Peyer's patch (tissue), 4 donors: ENCODE results near the gene ARID1B. TPM values are rescaled to one million over a fixed set of nuclear protein-coding genes. Genes with fewer than 3 reads are reported as not detected.

Source experiments
- DNase-seq, 3 donors: peaks; one replicate each; pipeline ENCODE4 v3.0.0-alpha.2; 2017 to 2019
- H3K27ac ChIP-seq, 4 donors: fragments of 200-600 bp; sonication (generic); one replicate each; pipeline ENCODE4 v1.5.1; 2016 to 2019
- H3K27me3 ChIP-seq, 2 donors: fragments of 200-600 bp; sonication (generic); one replicate each; pipeline ENCODE4 v1.5.1; 2019
- H3K36me3 ChIP-seq, 3 donors: fragments of 200-600 bp; sonication (generic); one replicate each; pipeline ENCODE4 v1.5.1; 2016 to 2019
- H3K4me1 ChIP-seq, 4 donors: fragments of 200-600 bp; sonication (generic); one replicate each; pipeline ENCODE4 v1.5.1; 2016 to 2019
- H3K4me3 ChIP-seq, 4 donors: fragments of 200-600 bp; sonication (generic); 1 replicate in 3 of 4; 2 replicates in 1 of 4; pipeline ENCODE4 v1.5.1; 2016 to 2019; ENCODE audit warnings: mild to moderate bottlenecking in 1 of 4
- H3K9me3 ChIP-seq, 4 donors: fragments of 200-600 bp; sonication (generic); one replicate each; pipeline ENCODE4 v1.5.1; 2016 to 2019; ENCODE audit warnings: mild to moderate bottlenecking in 1 of 4
- POLR2A ChIP-seq, 2 donors: fragments of 450-650 bp; IDR thresholded peaks; one replicate each; pipeline ENCODE4 v1.5.1; 2017; ENCODE audit warnings: antibody characterized with exemption in 2 of 2, mild to moderate bottlenecking in 2 of 2, moderate library complexity in 2 of 2
- total RNA-seq, 4 donors: library from RNA; depleted of rRNA; stranded (reverse); fragments of >200 nt; gene quantifications; one replicate each; pipeline ENCODE4 v1.1.0, GENCODE V29; 2016
- TF ChIP-seq, protein P1 (sequence below), 6 experiments: fragments of 450-650 bp in 4 of 6; fragments of 200-600 bp in 2 of 6; sonication (generic) in 1 of 6; IDR thresholded peaks; one replicate each; pipeline ENCODE4 v1.5.1; 2017 to 2019; ENCODE audit warnings: antibody characterized with exemption in 6 of 6, mild to moderate bottlenecking in 3 of 6, moderate library complexity in 1 of 6

ARID1B gene
- total RNA-seq, 4 donors from 2014 or later, result 117 to 174 (median 149) TPM

- peaks cover 0 to 11% (median 0%) of the 10 kb centered on the region in 4 donors for H3K4me1 ChIP-seq
- H3K9me3 ChIP-seq, result no peaks in the 10 kb centered on the region
- no peak overlapping the region for H3K4me3 ChIP-seq
- TF ChIP-seq POLR2A (IDR thresholded peaks at IDR 0.05), result no peak
- no peaks in the 10 kb centered on the region for H3K27me3 ChIP-seq
- H3K27ac ChIP-seq, result no peak overlapping the region
- no peaks in the 10 kb centered on the region for H3K36me3 ChIP-seq
- no peak for DNase-seq
Observed at GRCh38 chr6:156998794-156999330, 221.7 kb downstream of the ARID1B start.

GRCh38 chr6:156999762-157000161, 222.6 kb downstream of the ARID1B start:
- TF ChIP-seq POLR2A (IDR thresholded peaks at IDR 0.05), result no peak
- TF ChIP-seq, protein P1, sequence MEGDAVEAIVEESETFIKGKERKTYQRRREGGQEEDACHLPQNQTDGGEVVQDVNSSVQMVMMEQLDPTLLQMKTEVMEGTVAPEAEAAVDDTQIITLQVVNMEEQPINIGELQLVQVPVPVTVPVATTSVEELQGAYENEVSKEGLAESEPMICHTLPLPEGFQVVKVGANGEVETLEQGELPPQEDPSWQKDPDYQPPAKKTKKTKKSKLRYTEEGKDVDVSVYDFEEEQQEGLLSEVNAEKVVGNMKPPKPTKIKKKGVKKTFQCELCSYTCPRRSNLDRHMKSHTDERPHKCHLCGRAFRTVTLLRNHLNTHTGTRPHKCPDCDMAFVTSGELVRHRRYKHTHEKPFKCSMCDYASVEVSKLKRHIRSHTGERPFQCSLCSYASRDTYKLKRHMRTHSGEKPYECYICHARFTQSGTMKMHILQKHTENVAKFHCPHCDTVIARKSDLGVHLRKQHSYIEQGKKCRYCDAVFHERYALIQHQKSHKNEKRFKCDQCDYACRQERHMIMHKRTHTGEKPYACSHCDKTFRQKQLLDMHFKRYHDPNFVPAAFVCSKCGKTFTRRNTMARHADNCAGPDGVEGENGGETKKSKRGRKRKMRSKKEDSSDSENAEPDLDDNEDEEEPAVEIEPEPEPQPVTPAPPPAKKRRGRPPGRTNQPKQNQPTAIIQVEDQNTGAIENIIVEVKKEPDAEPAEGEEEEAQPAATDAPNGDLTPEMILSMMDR (IDR thresholded peaks at IDR 0.05), result no peak
- no peak overlapping the region for H3K27ac ChIP-seq
- no peak overlapping the region for H3K4me3 ChIP-seq
- no peak for DNase-seq
- H3K4me1 ChIP-seq, result peaks cover 0 to 2% (median 0%) of the 10 kb centered on the region in 4 donors
- no peaks in the 10 kb centered on the region for H3K27me3 ChIP-seq
- H3K9me3 ChIP-seq, result no peaks in the 10 kb centered on the region
- H3K36me3 ChIP-seq, result no peaks in the 10 kb centered on the region

GRCh38 chr6:157001716-157002115, 224.5 kb downstream of the ARID1B start:
- Histone ChIP-seq H3K9me3 (no peaks in the 10 kb centered on the region), H3K27me3 (no peaks in the 10 kb centered on the region), H3K27ac (no peak overlapping the region), H3K4me3 (no peak overlapping the region), H3K36me3 (no peaks in the 10 kb centered on the region), H3K4me1 (no peaks in the 10 kb centered on the region)
- TF ChIP-seq, protein P1 (IDR thresholded peaks at IDR 0.05), result no peak
- no peak for TF ChIP-seq POLR2A (IDR thresholded peaks at IDR 0.05)
- DNase-seq, result no peak

DNA sequence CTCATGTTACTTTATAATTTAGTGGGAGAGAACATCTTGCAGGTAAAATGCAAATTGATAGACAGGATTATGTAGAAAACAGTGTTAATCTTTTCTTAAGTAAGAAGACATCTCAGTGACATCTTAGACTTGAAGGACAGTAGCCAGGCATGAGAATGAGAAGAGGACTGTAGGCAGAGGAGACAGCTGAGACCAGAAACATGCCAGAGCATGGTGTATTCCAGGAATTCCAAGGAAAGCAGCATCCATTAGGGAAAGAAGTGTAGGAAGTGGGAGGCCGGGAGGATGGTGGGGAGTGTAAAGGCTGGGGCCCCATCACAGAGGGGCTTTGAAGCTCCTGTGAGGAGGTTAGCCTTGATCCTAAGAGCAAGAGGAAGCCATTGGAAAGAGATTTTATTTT, 225.6 kb downstream of the ARID1B start:
- H3K36me3 ChIP-seq, result no peaks in the 10 kb centered on the region
- TF ChIP-seq POLR2A (IDR thresholded peaks at IDR 0.05), result no peak
- TF ChIP-seq, protein P1 (IDR thresholded peaks at IDR 0.05), result no peak
- no peaks in the 10 kb centered on the region for H3K4me1 ChIP-seq
- H3K27me3 ChIP-seq, result no peaks in the 10 kb centered on the region
- H3K9me3 ChIP-seq, result no peaks in the 10 kb centered on the region
- H3K4me3 ChIP-seq, result no peak overlapping the region
- DNase-seq, result no peak
- H3K27ac ChIP-seq, result no peak overlapping the region

GRCh38 chr6:157005940-157006339, 228.8 kb downstream of the ARID1B start:
- H3K36me3 ChIP-seq, result no peaks in the 10 kb centered on the region
- DNase-seq, result no peak
- H3K4me1 ChIP-seq, result no peaks in the 10 kb centered on the region
- TF ChIP-seq, protein P1 (IDR thresholded peaks at IDR 0.05), result no peak
- TF ChIP-seq POLR2A (IDR thresholded peaks at IDR 0.05), result no peak
- H3K27ac ChIP-seq, result no peak overlapping the region
- H3K9me3 ChIP-seq, result no peaks in the 10 kb centered on the region
- no peak overlapping the region for H3K4me3 ChIP-seq
- no peaks in the 10 kb centered on the region for H3K27me3 ChIP-seq

DNA sequence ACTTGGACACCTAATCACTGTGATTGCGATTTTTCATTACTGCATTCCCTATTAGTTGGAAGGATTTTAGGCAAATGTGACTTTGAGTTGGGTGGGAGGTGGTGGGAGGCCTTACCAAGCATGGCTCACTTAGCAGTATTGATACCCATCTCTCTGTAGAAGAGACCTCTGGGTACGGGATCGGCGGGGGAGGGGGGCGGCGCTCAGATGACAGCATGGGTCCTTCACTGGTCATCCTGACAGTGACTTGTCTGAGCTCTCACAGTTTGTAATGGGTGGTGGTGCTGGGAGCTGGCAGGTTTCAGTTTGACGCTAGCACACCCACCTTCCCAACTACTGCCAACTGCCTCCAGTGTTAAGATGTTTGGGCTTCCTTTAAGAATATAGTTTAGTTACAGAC, 231.4 kb downstream of the ARID1B start:
- Histone ChIP-seq H3K4me1 (no peaks in the 10 kb centered on the region), H3K27ac (no peak overlapping the region), H3K4me3 (no peak overlapping the region), H3K36me3 (no peaks in the 10 kb centered on the region), H3K9me3 (no peaks in the 10 kb centered on the region), H3K27me3 (no peaks in the 10 kb centered on the region)
- DNase-seq, result no peak
- no peak for TF ChIP-seq POLR2A (IDR thresholded peaks at IDR 0.05)
- TF ChIP-seq, protein P1 (IDR thresholded peaks at IDR 0.05), result no peak
